ENCODE measurements around the gene TMPRSS9.

TMPRSS9 gene

GRCh38 chr19:2411709-2412108 is 51.6 kb downstream of the TMPRSS9 start:
- no peak overlapping the region for H4K8ac ChIP-seq (ENCODE audit: low read length)
- H2AFZ ChIP-seq (ENCODE audit: low read depth, low read length) = no peak overlapping the region
- H4K91ac ChIP-seq (ENCODE audit: low read length) = no peak overlapping the region
- no peak overlapping the region for H2AK5ac ChIP-seq (ENCODE audit: low read length, severe bottlenecking)
- WGBS = 83% methylated on average over 6 of the region's 8 CpGs
- no peak overlapping the region for H2BK5ac ChIP-seq (ENCODE audit: low read depth, low read length, poor library complexity, severe bottlenecking)
- H3K4me2 ChIP-seq (ENCODE audit: low read length, poor library complexity, severe bottlenecking) = no peak overlapping the region
- peaks cover 0 to 15% of the 10 kb centered on the region in 2 experiments for H3K27me3 ChIP-seq (ENCODE audit: control insufficient read depth in 1 of 2, insufficient read depth in 1 of 2, low read length in 2 of 2)
- H3K23ac ChIP-seq (ENCODE audit: low read length in 2 of 2) = no peak overlapping the region
- no peak overlapping the region for H3K14ac ChIP-seq (ENCODE audit: low read length in 2 of 2)
- H3K9me3 ChIP-seq (ENCODE audit: control insufficient read depth, low read length) = peaks cover 5% of the 10 kb centered on the region
- H3K4me1 ChIP-seq (ENCODE audit: control insufficient read depth, insufficient read depth, low read depth, low read length) = no peaks in the 10 kb centered on the region
- no peak for DNase-seq
- H2BK120ac ChIP-seq (ENCODE audit: low read depth, low read length) = no peak overlapping the region
- H3K4me3 ChIP-seq (ENCODE audit: insufficient read depth in 1 of 2, low read depth in 1 of 2, low read length in 2 of 2) = no peak overlapping the region
- H2BK12ac ChIP-seq (ENCODE audit: low read length in 2 of 2) = no peak overlapping the region
- H3K18ac ChIP-seq (ENCODE audit: low read depth in 1 of 2, low read length in 2 of 2) = no peak overlapping the region
- H3K27ac ChIP-seq (ENCODE audit: low read length, poor library complexity, severe bottlenecking) = no peak overlapping the region
- H3K4ac ChIP-seq (ENCODE audit: low read depth in 1 of 2, low read length in 2 of 2) = no peak overlapping the region
- peaks cover 5 to 14% of the 10 kb centered on the region in 2 experiments for H3K36me3 ChIP-seq (ENCODE audit: control insufficient read depth in 1 of 2, insufficient read depth in 2 of 2, low read depth in 1 of 2, low read length in 2 of 2)
- no peaks in the 10 kb centered on the region for H3K79me1 ChIP-seq (replicated peaks; ENCODE audit: low read length, poor library complexity, severe bottlenecking)
- H2BK15ac ChIP-seq (ENCODE audit: low read depth, poor library complexity, severe bottlenecking) = no peak overlapping the region
- no peak overlapping the region for H3K9ac ChIP-seq (ENCODE audit: low read length)

- Histone ChIP-seq H3K27me3 (ENCODE audit: control insufficient read depth in 1 of 2, insufficient read depth in 1 of 2, low read length in 2 of 2) (peaks cover 0 to 15% of the 10 kb centered on the region in 2 experiments), H4K8ac (ENCODE audit: low read length) (no peak overlapping the region), H2BK12ac (ENCODE audit: low read length in 2 of 2) (no peak overlapping the region), H3K4me3 (ENCODE audit: insufficient read depth in 1 of 2, low read depth in 1 of 2, low read length in 2 of 2) (no peak overlapping the region), H3K4ac (ENCODE audit: low read depth in 1 of 2, low read length in 2 of 2) (no peak overlapping the region), H2BK120ac (ENCODE audit: low read depth, low read length) (no peak overlapping the region), H3K9ac (ENCODE audit: low read length) (no peak overlapping the region), H3K79me1 (replicated peaks; ENCODE audit: low read length, poor library complexity, severe bottlenecking) (no peaks in the 10 kb centered on the region), H3K23ac (ENCODE audit: low read length in 2 of 2) (no peak overlapping the region), H2AK5ac (ENCODE audit: low read length, severe bottlenecking) (no peak overlapping the region), H3K18ac (ENCODE audit: low read depth in 1 of 2, low read length in 2 of 2) (no peak overlapping the region), H4K91ac (ENCODE audit: low read length) (no peak overlapping the region), H3K14ac (ENCODE audit: low read length in 2 of 2) (no peak overlapping the region), H3K9me3 (ENCODE audit: control insufficient read depth, low read length) (peaks cover 5% of the 10 kb centered on the region), H3K27ac (ENCODE audit: low read length, poor library complexity, severe bottlenecking) (no peak overlapping the region), H3K4me2 (ENCODE audit: low read length, poor library complexity, severe bottlenecking) (no peak overlapping the region), H2BK5ac (ENCODE audit: low read depth, low read length, poor library complexity, severe bottlenecking) (no peak overlapping the region), H3K4me1 (ENCODE audit: control insufficient read depth, insufficient read depth, low read depth, low read length) (no peaks in the 10 kb centered on the region), H3K36me3 (ENCODE audit: control insufficient read depth in 1 of 2, insufficient read depth in 2 of 2, low read depth in 1 of 2, low read length in 2 of 2) (peaks cover 10 to 16% of the 10 kb centered on the region in 2 experiments), H2AFZ (ENCODE audit: low read depth, low read length) (no peak overlapping the region), H2BK15ac (ENCODE audit: low read depth, poor library complexity, severe bottlenecking) (no peak overlapping the region)
- whole genome bisulfite sequencing = 70% methylated on average over 2 of the region's 2 CpGs
- DNase-seq = no peak
These were observed 52.4 kb downstream of the TMPRSS9 start for GRCh38 chr19:2412449-2412848.

GRCh38 chr19:2413159-2413558 is 53.1 kb downstream of the TMPRSS9 start:
- Histone ChIP-seq H4K91ac (ENCODE audit: low read length) (no peak overlapping the region), H2BK5ac (ENCODE audit: low read depth, low read length, poor library complexity, severe bottlenecking) (no peak overlapping the region), H3K27ac (ENCODE audit: low read length, poor library complexity, severe bottlenecking) (no peak overlapping the region), H2AK5ac (ENCODE audit: low read length, severe bottlenecking) (no peak overlapping the region), H3K4me3 (ENCODE audit: insufficient read depth in 1 of 2, low read depth in 1 of 2, low read length in 2 of 2) (no peak overlapping the region), H2BK15ac (ENCODE audit: low read depth, poor library complexity, severe bottlenecking) (no peak overlapping the region), H2BK12ac (ENCODE audit: low read length in 2 of 2) (no peak overlapping the region), H2BK120ac (ENCODE audit: low read depth, low read length) (no peak overlapping the region), H3K79me1 (replicated peaks; ENCODE audit: low read length, poor library complexity, severe bottlenecking) (no peaks in the 10 kb centered on the region), H3K36me3 (ENCODE audit: control insufficient read depth in 1 of 2, insufficient read depth in 2 of 2, low read depth in 1 of 2, low read length in 2 of 2) (peaks cover 15 to 21% of the 10 kb centered on the region in 2 experiments), H3K9me3 (ENCODE audit: control insufficient read depth, low read length) (peaks cover 5% of the 10 kb centered on the region), H3K14ac (ENCODE audit: low read length in 2 of 2) (no peak overlapping the region), H2AFZ (ENCODE audit: low read depth, low read length) (no peak overlapping the region), H4K8ac (ENCODE audit: low read length) (no peak overlapping the region), H3K4ac (ENCODE audit: low read depth in 1 of 2, low read length in 2 of 2) (no peak overlapping the region), H3K4me2 (ENCODE audit: low read length, poor library complexity, severe bottlenecking) (no peak overlapping the region), H3K18ac (ENCODE audit: low read depth in 1 of 2, low read length in 2 of 2) (no peak overlapping the region), H3K9ac (ENCODE audit: low read length) (no peak overlapping the region), H3K4me1 (ENCODE audit: control insufficient read depth, insufficient read depth, low read depth, low read length) (no peaks in the 10 kb centered on the region), H3K23ac (ENCODE audit: low read length in 2 of 2) (no peak overlapping the region), H3K27me3 (ENCODE audit: control insufficient read depth in 1 of 2, insufficient read depth in 1 of 2, low read length in 2 of 2) (peaks cover 0 to 15% of the 10 kb centered on the region in 2 experiments)
- DNase-seq = no peak
- 89% methylated on average over 7 of the region's 7 CpGs for WGBS

GRCh38 chr19:2413629-2414028 is 53.6 kb downstream of the TMPRSS9 start:
- Histone ChIP-seq H2BK15ac (ENCODE audit: low read depth, poor library complexity, severe bottlenecking) (no peak overlapping the region), H3K4me1 (ENCODE audit: control insufficient read depth, insufficient read depth, low read depth, low read length) (no peaks in the 10 kb centered on the region), H3K4me2 (ENCODE audit: low read length, poor library complexity, severe bottlenecking) (no peak overlapping the region), H3K4me3 (ENCODE audit: insufficient read depth in 1 of 2, low read depth in 1 of 2, low read length in 2 of 2) (no peak overlapping the region), H3K27ac (ENCODE audit: low read length, poor library complexity, severe bottlenecking) (no peak overlapping the region), H2AK5ac (ENCODE audit: low read length, severe bottlenecking) (no peak overlapping the region), H3K9ac (ENCODE audit: low read length) (no peak overlapping the region), H3K23ac (ENCODE audit: low read length in 2 of 2) (no peak overlapping the region), H3K4ac (ENCODE audit: low read depth in 1 of 2, low read length in 2 of 2) (no peak overlapping the region), H2BK120ac (ENCODE audit: low read depth, low read length) (no peak overlapping the region), H2BK12ac (ENCODE audit: low read length in 2 of 2) (no peak overlapping the region), H3K14ac (ENCODE audit: low read length in 2 of 2) (no peak overlapping the region), H3K18ac (ENCODE audit: low read depth in 1 of 2, low read length in 2 of 2) (no peak overlapping the region), H3K36me3 (ENCODE audit: control insufficient read depth in 1 of 2, insufficient read depth in 2 of 2, low read depth in 1 of 2, low read length in 2 of 2) (peaks cover 15 to 21% of the 10 kb centered on the region in 2 experiments), H2AFZ (ENCODE audit: low read depth, low read length) (no peak overlapping the region), H4K91ac (ENCODE audit: low read length) (no peak overlapping the region), H3K9me3 (ENCODE audit: control insufficient read depth, low read length) (peaks cover 5% of the 10 kb centered on the region), H2BK5ac (ENCODE audit: low read depth, low read length, poor library complexity, severe bottlenecking) (no peak overlapping the region), H3K79me1 (replicated peaks; ENCODE audit: low read length, poor library complexity, severe bottlenecking) (no peaks in the 10 kb centered on the region), H3K27me3 (ENCODE audit: control insufficient read depth in 1 of 2, insufficient read depth in 1 of 2, low read length in 2 of 2) (peaks cover 0 to 15% of the 10 kb centered on the region in 2 experiments), H4K8ac (ENCODE audit: low read length) (no peak overlapping the region)
- WGBS = 94% methylated on average over 16 of the region's 16 CpGs
- no peak for DNase-seq

Measured in mesenchymal stem cell (in vitro differentiated cells and primary cell).